ENCODE results near the gene RGS4.
"Not testable (repeated sequence)": the region's sequence is repeated elsewhere in the genome, so short reads cannot be mapped to it uniquely, and the experiment has no call there.

The RGS4 gene

GRCh38 chr1:163069655-163070277 lies 605 bp downstream of the RGS4 start:
- no peak for DNase-seq

- peak; percentile 3 for DNase-seq
Measured at GRCh38 chr1:163071405-163072255, 2.5 kb downstream of the RGS4 start.

GRCh38 chr1:163072658-163073057 lies 3.5 kb downstream of the RGS4 start:
- no peak for DNase-seq

GRCh38 chr1:163074004-163074403 lies 4.8 kb downstream of the RGS4 start:
- no peak for DNase-seq

- DNase-seq, result no peak
Measured at GRCh38 chr1:163074716-163075284, 5.6 kb downstream of the RGS4 start.

DNA sequence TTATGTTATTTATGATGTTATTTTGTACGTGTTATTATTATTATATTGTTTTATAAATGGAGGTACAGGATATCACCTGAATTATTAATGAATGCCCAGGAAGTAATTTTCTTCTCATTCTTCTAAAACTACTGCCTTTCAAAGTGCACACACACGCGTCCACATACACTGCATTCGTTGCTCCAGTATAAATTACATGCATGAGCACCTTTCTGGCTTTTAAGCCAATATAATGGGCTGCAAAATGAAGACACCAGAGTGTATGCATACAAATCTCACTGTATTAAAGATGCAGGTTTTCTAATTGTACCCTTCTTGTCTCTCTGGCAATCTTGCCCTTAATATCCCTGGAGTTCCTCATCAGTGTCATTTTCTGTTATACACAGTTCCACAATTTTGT lies 6.9 kb downstream of the RGS4 start:
- DNase-seq, result no peak

GRCh38 chr1:163076446-163076845 lies 7.3 kb downstream of the RGS4 start:
- DNase-seq, result no peak

- no peak for DNase-seq
Measured at GRCh38 chr1:163076981-163077761, 8.0 kb downstream of the RGS4 start.

DNA sequence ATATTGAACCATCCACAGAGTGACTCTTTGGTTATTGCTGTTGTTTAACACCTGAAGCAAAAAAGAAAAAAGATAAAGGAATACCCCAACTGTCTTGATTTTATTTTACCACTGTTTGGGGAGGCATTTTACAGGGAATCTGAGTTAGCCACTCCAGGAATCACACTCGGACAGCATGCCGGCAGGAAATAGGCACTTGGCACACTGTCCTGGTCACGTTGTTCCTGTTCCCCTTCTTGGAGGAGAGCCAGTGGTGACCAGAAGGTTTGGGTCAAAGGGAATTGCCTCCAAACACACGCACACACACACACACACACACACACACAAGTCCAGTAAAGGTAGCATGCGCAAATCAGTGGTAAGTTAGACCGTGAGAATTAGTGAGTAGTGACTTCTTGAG lies 13.8 kb downstream of the RGS4 start:
- no peak for DNase-seq

- no peak for DNase-seq
Measured at GRCh38 chr1:163083690-163084089, 14.5 kb downstream of the RGS4 start.

DNA sequence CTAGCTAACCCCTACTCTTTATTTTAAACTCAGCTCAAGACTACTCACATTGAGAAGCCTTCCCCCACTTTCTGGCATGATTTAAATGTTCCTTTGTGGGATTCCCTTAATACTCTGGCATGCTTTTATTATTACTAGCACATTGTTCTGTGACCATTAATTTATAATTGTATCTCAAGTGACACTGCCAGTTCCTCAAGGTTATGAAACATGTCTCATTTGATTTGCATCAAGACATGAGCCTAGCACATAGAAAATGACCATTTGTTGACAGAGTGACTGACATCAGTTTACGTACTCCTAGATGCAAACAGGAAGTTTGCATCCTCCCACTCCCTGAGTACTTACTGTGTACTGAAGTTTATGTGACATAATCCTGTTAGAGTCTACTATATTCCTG lies 15.2 kb downstream of the RGS4 start:
- no peak for DNase-seq

DNA sequence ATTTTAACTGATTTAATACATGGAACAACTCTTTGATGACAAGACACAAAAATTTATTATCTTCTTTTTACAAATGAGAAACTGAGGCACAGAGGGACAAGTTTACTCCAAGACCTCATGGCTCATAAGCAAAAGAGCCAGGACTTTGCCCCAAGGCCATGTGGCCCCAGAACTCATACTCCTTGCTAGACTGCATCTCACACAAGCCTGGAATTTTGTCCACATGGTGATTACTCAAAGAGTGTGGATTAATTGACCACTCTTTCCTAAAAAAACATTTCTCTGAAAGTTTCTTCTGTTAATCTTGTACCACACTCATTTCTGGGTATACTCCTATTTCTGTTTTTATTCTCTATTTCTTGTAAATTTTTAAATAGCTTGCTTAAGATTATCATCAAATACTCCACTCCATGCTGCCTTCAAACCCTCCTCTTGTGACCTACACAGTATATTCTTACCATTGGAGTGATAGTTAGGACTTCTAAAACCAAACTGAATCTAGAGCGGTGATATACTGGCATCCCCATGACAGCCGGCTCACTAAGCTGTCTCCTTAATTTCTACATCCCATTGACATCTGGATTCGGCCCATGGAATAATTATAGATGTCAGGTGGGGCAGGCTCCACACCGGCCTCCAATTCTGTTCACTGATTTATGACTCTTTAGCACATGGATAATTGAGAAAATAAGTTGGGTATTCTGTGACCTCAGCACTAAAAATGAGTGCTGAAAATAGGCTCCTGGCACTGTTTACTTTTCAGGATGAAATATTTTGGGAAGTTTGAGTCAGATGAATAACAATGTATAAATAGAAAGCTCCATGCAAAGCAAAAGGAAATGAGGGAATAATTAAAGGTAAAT lies 16.1 kb downstream of the RGS4 start:
- DNase-seq, result no peak

DNA sequence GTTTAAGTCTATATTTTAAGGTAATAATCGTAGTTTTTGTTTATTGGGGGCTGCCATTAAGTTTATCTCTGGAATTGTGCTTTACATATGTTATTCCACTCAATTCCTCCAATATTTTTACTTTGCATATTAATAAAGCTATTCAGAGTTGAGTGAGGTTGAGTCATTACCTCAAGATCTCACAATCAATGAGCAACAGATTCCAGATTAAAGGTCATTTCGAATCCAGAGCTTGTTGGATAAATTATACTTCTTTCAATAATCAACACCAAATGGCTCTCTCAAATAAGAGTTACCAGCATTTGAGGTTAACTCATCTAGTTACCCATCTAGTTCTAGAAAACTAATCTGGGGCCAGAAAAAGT lies 16.7 kb downstream of the RGS4 start:
- no peak for DNase-seq

GRCh38 chr1:163089117-163089516 lies 20.0 kb downstream of the RGS4 start:
- not testable (repeated sequence) for DNase-seq

DNA sequence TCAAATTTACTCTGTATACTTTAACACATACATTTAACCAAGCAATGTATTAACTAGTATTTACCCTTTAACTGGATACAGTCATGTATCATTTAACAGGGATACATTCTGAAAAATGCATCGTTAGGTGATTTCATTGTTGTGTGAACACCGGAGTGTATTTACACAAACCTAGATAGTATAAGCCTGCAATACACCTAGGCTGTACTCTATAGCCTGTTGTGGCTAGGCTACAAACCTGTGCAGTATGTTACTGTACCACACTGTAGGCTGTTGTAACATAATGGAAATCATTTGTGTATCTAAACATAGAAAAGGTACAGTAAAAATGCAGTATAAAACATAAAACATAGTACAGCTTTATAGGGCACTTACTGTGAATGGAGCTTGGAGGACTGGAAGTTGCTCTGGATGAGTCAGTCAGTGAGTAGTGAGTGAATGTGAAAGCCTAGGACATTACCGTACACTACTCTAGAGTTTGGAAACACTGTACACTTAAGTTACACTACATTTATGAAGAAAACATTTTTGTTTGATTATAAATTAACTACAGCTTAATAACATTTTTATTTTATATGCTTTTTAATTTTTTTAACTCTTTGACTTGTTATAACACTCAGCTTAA lies 21.3 kb downstream of the RGS4 start:
- DNase-seq, result no peak

DNA sequence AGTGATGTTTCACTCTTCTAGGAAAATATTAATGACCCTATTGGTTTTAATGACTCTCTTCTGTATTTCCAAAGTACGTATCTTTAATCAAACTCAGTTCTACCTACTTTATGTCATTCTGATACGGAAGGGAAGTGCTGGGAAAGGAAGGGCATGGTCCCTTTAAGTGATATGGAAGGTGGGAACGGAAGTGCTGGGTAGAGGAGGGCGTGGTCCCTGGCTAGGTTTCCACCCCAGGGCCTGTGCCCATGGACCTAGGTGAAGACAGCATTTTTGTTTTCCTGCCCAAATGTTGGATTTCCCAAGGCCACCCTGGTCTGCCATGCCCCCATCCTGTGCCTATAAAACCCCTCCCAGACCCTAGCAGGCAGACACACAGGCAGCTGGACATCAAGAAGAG lies 24.0 kb downstream of the RGS4 start:
- DNase-seq, result no peak

GRCh38 chr1:163093579-163093978 lies 24.4 kb downstream of the RGS4 start:
- no peak for DNase-seq

- DNase-seq, result no peak
Measured at GRCh38 chr1:163094182-163094581, 25.0 kb downstream of the RGS4 start.

DNA sequence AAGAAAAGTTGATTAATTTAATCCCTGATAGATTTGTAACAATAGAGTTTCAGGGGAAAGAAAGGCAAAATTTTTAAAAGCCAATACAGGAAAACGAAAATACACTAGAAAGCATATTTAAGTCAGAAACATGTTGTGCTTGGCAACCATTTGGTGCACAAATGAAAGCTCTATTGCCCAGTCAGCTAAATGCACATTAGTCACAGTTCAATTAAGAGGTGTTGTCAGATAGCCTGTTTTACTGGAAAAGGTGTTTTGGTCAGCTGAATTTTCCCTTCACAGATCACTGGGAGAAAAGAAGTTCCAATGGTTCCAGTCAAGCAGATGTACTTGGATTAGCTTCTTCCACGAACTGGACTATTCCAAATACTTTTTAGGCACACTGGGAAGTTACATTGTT lies 25.4 kb downstream of the RGS4 start:
- no peak for DNase-seq

DNA sequence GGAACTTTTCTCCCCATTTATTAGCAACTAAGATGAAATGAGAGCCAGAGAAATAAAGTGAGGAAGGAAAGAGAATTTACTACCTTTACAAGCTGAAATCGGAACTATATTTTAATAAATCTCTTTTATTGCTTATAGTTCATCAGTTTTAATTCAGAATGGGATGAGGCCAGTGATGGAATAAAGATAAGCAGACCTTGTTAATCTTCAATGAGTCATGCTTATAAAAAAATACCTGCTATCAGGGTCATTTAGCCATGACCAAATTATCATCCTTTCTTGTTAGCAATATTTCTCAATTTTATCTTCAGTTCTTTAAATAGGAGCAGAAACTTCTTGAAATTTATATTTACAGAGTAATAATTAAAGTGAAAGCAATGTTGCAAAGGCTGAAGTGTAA lies 26.1 kb downstream of the RGS4 start:
- DNase-seq, result no peak

DNA sequence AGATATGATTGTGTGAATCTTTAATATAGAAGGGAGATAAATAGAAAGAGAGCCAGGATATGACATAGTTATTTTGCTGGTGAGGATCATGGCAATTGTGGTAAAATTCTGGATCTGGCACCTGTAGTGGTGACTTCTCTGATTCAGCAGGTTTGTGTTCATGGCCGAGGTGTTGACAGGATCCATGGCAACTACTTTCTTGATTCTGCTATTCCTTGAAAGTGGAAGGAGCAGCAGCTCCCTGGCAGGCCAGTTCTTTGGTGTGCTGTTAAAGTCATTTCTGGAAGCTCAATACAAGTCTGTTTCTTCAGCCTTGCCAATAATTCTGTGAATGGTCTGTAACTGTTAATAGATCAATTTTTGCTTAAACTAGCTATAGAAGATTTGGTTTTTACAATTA lies 33.4 kb downstream of the RGS4 start:
- no peak for DNase-seq

All from DMS79 treated with DMSO at 0.1 percent for 48 hours (cell line).